ENCODE results near the gene TAB2.

Gene TAB2

GRCh38 chr6:149414009-149414408 lies 96.5 kb downstream of the TAB2 start:
- TF ChIP-seq TCF12 (IDR thresholded peaks at IDR 0.05; ENCODE audit: low read depth) (no peak), CEBPB (IDR thresholded peaks at IDR 0.05) (no peak), EP300 (IDR thresholded peaks at IDR 0.05; ENCODE audit: borderline replicate concordance) (no peak), TAF1 (IDR thresholded peaks at IDR 0.05; ENCODE audit: low read depth) (no peak), NFIC (IDR thresholded peaks at IDR 0.05) (no peak), ZBTB7A (IDR thresholded peaks at IDR 0.05; ENCODE audit: low read depth) (no peak), YY1 (IDR thresholded peaks at IDR 0.05; ENCODE audit: low read depth) (no peak), MAX (IDR thresholded peaks at IDR 0.05) (no peak), EGR1 (IDR thresholded peaks at IDR 0.05) (no peak), REST (IDR thresholded peaks at IDR 0.05; ENCODE audit: low read depth) (no peak), USF1 (IDR thresholded peaks at IDR 0.05) (no peak), FOXM1 (IDR thresholded peaks at IDR 0.05; ENCODE audit: borderline replicate concordance, low read depth) (no peak), RAD21 (IDR thresholded peaks at IDR 0.05; ENCODE audit: low read depth) (no peak), CREB1 (IDR thresholded peaks at IDR 0.05; ENCODE audit: low read depth) (no peak), TEAD4 (IDR thresholded peaks at IDR 0.05) (no peak)

- TF ChIP-seq EGR1 (IDR thresholded peaks at IDR 0.05) (no peak), CREB1 (IDR thresholded peaks at IDR 0.05; ENCODE audit: low read depth) (no peak), REST (IDR thresholded peaks at IDR 0.05; ENCODE audit: low read depth) (no peak), TCF12 (IDR thresholded peaks at IDR 0.05; ENCODE audit: low read depth) (no peak), EP300 (IDR thresholded peaks at IDR 0.05; ENCODE audit: borderline replicate concordance) (no peak), FOXM1 (IDR thresholded peaks at IDR 0.05; ENCODE audit: borderline replicate concordance, low read depth) (no peak), TAF1 (IDR thresholded peaks at IDR 0.05; ENCODE audit: low read depth) (no peak)
These were observed 97.3 kb downstream of the TAB2 start for GRCh38 chr6:149414821-149415220.

- no peak for TF ChIP-seq EP300 (IDR thresholded peaks at IDR 0.05; ENCODE audit: borderline replicate concordance)
- TF ChIP-seq TAF1 (IDR thresholded peaks at IDR 0.05; ENCODE audit: low read depth), result no peak
- TF ChIP-seq TCF12 (IDR thresholded peaks at IDR 0.05; ENCODE audit: low read depth), result no peak
- no peak for TF ChIP-seq RAD21 (IDR thresholded peaks at IDR 0.05; ENCODE audit: low read depth)
- TF ChIP-seq CREB1 (IDR thresholded peaks at IDR 0.05; ENCODE audit: low read depth), result no peak
- no peak for TF ChIP-seq EGR1 (IDR thresholded peaks at IDR 0.05)
- TF ChIP-seq MAX (IDR thresholded peaks at IDR 0.05), result no peak
- TF ChIP-seq TEAD4 (IDR thresholded peaks at IDR 0.05), result no peak
- TF ChIP-seq NFIC (IDR thresholded peaks at IDR 0.05), result no peak
These were observed 102.3 kb downstream of the TAB2 start for GRCh38 chr6:149419696-149420404.

- TF ChIP-seq REST (IDR thresholded peaks at IDR 0.05; ENCODE audit: low read depth) (no peak), MAX (IDR thresholded peaks at IDR 0.05) (no peak), EGR1 (IDR thresholded peaks at IDR 0.05) (no peak), FOXM1 (IDR thresholded peaks at IDR 0.05; ENCODE audit: borderline replicate concordance, low read depth) (no peak)
These were observed 103.6 kb downstream of the TAB2 start for GRCh38 chr6:149421132-149421531.

GRCh38 chr6:149422581-149422980 lies 105.1 kb downstream of the TAB2 start:
- TF ChIP-seq FOXM1 (IDR thresholded peaks at IDR 0.05; ENCODE audit: borderline replicate concordance, low read depth) (no peak), EGR1 (IDR thresholded peaks at IDR 0.05) (no peak), REST (IDR thresholded peaks at IDR 0.05; ENCODE audit: low read depth) (no peak), TEAD4 (IDR thresholded peaks at IDR 0.05) (no peak), YY1 (IDR thresholded peaks at IDR 0.05; ENCODE audit: low read depth) (no peak), TAF1 (IDR thresholded peaks at IDR 0.05; ENCODE audit: low read depth) (no peak), USF1 (IDR thresholded peaks at IDR 0.05) (no peak), CEBPB (IDR thresholded peaks at IDR 0.05) (no peak), ZBTB7A (IDR thresholded peaks at IDR 0.05; ENCODE audit: low read depth) (no peak), TCF12 (IDR thresholded peaks at IDR 0.05; ENCODE audit: low read depth) (no peak), EP300 (IDR thresholded peaks at IDR 0.05; ENCODE audit: borderline replicate concordance) (no peak), CREB1 (IDR thresholded peaks at IDR 0.05; ENCODE audit: low read depth) (no peak)

All from Ishikawa (cell line).